Stimulated activated CD8-positive, alpha-beta memory T cell treated with anti-CD3 and anti-CD28 coated beads, Interleukin-4, amount 100 ng/mL, for 24 hours (primary cell): Measurements from ENCODE around the gene FER.
"Not testable (repeated sequence)": the region's sequence is repeated elsewhere in the genome, so short reads cannot be mapped to it uniquely, and the experiment has no call there.

ENCODE experiments used
- DNase-seq: peaks from one replicate; pipeline ENCODE4 v3.0.0-alpha.2; 2020; ENCODE audit warnings: low read depth

The FER gene

DNA sequence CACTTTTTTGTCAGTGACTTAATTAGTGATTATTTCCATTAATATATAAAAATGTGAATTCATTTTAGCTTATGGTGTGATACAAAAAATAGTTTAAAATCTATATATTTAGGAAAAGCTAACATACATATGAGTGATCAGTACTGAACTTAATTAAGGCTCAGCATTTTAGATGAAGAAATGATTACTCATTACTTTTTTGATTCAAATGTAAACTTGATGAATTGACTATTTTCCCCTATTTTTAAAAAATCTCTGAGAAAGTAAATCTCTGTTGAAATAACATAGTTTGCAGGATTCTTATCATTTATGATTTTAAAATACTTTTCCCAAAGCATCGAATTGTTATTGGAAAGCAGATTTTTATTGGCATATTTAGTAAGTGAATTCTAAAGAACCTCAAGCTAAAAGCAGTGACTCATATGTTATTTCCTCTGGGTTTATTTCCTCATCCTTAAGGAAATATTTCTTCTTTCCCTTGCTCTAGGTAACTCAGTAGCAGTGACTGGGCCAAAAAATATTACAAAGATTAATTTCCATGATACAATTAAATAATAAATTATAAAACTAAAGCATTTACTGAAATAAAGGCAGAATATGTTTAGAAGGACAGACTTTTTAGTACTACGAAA is 290.6 kb downstream of the FER start:
- no peak for DNase-seq

DNA sequence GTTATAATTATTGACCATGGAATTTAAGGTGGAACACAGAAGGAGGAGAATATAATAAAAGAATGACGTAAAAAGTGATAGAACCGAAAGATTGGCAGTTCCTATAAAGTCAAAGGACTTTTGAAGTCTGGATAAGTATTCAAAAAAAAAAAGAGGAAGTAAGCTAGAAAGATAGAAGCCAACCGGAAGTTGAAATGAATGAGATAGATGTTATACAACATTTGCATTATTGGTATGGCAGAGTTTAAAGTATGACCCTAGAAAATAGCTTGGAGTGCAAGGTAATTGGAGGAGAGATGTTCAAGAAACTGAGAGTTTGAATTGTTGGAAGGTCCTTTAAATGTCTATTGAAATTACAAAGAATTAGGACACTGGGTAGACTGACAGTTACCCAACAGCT is 293.6 kb downstream of the FER start:
- DNase-seq: no peak

DNA sequence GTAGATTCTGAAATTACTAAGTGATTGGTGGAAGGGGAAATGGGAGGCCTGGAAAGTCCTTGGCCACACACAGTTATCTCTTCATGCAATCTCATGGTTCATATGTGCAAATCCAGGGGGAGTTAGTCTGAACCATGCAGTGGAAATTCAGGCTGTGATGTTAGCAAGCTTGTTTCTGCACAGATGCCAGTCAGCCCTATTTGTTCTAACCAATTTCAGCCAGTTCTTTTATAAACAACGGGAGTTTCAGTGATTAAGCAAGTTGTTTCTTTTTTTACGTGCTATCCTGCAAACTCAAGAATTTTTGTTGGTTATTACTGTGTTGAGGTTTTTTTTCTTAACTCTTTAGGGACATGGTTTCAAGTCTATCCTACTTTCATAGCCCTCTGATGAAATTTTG is 298.0 kb downstream of the FER start:
- no peak for DNase-seq

DNA sequence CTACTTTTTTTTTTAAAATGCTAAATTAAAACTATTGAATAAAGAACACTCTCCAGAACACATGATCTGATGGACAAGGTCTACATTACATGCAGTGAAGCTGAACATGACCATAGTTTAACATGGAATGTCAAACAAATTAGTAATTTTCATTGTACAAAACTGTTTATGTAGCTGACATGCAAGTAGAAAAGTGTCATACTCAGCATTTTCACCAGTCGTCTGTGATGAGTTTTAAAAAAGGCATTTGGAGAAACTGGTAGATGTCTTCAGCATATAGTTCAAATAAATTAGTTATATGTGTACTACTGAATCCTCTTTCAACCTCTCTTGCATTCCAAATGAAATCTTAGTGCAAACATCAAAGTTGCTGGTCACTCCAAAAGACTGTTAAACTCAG is 301.9 kb downstream of the FER start:
- DNase-seq: no peak

DNA sequence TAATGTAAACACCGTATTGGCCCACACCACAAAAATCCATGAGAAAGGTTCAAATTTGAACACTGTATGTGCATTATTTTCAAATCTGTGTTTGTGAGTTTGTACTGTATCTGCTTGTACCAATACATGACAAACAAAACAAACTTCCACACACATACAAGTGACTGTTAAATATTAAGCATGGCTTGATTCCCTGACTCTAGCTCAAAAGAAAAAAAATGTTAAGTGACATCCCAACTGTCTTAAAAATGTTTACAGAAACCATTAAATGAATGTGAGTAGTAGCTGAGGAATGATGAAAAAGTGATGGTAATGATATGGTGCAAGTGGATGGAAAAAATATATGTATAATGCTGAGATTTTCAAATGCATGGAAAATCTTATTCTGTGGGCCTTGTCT is 302.6 kb downstream of the FER start:
- DNase-seq: not testable (repeated sequence)

DNA sequence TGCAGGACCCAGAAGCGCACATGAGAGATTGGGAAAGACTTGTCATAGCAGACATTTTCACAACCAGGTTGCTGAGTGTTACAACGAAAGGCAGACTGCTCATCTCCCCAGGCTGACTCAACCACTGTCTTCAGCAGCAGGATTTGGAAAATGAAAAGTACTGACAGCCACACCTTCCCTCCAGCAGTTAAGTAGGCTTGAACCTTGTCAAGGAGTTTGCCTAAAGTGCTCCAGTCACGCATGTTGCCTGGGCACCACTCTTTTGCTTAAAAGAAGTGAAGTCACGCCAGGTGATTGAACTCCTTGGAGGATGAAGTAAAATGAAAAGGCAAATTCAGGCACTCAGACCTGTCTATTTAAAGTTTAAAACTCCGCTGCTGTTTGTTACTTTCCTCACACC is 304.5 kb downstream of the FER start:
- DNase-seq: not testable (repeated sequence)

DNA sequence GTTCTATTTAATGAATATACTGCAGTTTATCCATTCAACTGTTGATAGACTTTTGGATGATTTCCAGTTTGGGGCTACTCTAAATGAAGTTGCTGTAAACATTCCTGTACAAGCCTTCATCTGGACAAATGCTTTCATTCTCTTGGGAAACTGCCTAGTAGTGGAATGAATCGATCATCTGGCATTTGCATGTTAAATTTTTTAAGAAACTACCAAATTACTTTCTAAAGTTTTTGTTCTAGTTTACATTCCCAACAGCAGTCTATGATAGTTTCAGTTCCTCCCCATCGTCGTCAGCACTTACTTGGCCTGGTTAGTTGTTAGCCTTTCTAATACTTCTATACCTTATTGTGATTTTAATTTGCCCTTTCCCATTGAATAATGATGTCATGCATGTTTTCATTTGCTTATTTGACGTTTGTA is 306.3 kb downstream of the FER start:
- no peak for DNase-seq

DNA sequence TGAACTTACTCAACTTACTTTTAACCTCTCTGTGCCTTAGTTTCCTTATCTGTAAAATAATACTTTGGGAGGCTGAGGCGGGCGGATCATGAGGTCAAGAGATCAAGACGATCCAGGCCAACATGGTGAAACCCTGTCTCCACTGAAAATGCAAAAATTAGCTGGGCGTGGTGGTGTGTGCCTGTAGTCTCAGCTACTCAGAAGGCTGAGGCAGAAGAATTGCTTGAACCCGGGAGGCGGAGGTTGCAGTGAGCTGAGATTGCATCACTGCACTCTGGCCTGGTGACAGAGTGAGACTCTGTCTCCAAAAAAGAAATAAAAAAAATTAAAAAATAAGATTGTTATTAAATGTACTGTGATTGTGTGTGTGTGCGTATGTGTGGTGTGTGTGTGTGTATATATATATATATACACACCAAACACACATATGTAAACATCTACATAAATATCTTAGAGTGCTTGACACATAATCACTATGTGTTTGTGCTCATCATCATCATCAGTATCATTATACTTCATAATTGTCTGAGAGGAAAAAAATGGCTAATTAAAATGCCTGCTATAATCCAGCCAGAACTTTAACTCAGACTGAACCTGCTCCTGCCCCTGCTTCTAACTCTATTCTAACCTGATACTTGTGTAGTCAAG is 312.8 kb downstream of the FER start:
- no peak for DNase-seq

DNA sequence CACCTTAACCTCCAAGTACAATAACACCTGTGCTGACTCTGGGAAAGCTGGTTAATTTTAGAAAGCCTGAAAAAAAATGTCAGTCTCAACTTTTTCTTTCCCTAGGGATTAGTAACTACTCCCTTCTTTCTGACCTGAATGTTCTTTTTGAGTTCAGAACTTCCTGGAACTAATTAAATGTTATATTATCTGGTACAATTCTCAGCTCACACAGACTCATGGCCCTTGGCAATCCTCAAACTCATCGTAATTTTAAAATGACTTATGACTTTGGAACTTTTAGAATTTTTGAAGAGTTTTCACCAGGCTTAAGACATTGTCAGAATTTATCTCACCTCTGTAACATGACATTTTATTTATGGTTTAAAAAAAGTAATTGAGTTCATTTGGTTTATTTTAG is 315.0 kb downstream of the FER start:
- DNase-seq: no peak

DNA sequence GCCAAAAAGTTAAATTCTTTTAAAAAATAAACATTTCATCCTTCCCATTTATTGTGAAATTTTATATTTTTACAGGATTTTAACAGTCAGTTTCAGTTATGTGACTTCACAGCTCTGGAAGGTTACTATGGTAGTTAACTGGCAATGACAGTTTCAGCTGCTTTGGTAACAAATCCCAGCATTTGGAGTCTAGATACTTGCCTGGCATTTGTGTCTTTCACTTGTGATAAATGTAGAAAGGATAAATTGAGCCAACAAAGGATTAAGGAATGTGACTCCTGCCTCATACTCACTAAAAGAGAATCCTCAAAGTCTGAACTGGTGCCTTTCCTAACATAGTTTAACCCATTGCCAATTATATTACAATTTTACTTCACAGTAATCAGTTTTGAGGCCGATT is 315.5 kb downstream of the FER start:
- DNase-seq: no peak

DNA sequence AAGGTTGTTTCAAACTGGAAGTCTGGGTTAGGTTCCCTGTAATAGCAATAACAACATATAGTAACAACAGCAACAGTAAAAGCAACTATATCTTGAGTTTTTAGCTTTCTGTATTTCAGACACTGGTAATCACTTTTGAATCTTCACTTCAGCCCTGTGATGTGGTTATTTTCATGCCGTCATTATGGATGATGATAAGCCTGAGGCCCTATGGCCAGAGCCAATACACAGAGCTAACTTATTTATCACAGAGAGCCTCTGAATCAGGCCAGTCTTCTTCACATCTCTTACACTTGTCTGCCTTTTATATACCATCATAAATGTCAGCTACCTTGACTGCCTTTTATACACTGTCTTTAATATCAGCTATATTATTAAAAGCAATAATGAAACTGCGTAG is 329.0 kb downstream of the FER start:
- DNase-seq: no peak

DNA sequence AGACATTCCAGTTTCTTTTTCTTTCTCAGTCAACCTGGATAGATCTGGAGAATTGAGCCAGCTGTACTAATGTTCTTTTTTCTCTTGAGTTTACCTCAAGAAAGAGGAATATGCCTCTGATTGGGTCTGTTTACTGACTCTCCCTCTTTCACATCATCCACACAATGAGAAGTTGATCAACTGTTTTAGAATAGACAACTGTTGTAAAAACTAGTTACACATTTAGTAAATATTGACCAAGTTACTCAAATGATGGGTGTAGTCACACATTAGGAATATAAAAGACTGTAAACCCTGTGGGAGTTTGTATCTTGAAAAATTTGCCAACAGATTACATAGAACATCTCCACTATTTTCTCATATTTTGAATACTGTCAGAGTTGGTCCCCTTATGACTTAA is 330.8 kb downstream of the FER start:
- no peak for DNase-seq

DNA sequence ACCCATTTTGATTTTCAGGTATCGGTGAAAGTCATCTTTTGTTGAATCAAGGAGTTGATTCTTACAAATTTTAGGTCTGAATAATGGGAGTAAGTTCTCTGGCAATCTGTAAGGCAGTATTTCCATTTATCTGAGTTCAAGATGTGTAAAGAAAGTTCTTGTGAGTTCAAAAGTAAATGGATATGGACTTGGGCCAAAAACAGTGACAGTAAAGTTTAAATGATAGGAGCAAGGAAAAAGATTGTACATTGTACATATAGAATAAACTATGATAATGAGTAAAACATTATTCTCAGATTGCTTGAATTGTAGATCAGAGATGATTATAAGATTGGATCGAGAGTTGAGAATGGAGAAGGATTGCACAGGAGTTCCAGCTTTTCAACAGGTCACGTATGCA is 332.8 kb downstream of the FER start:
- no peak for DNase-seq

DNA sequence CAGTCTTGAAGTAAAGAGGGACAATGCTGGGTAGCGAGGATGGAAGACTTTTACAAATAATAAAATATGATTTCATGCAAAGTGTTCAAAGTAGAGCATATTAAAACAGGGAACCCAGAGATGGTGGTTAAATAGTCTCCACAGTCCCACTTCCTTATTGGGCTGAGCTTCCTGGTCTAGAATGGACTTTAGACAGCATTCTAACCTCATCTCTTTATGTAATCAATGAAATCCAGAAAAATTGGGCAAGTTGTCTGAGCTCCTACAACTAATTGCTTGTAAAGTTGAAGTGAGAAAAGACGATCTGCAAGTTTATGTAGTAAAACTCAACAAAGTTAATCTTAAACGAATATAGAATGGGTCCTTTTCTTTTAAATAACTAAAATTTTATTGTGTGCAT is 333.2 kb downstream of the FER start:
- no peak for DNase-seq

DNA sequence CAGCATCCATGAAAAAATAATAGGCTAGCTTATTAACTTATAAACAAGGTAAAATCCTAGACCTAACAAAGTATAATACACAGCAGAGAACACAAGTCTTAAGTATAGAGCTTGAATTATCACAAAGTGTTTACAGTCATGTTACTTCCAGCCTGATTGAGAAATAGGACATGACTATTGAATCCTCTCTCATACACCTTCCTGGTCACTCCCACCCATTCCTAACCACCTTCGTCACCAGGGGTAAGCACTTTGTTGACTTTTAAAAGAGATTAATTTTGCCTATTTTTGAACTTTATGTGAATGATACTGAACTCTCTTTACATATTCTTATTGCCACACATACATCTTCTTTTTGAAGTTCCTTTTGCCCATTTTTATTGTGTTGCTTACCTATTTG is 336.2 kb downstream of the FER start:
- no peak for DNase-seq

DNA sequence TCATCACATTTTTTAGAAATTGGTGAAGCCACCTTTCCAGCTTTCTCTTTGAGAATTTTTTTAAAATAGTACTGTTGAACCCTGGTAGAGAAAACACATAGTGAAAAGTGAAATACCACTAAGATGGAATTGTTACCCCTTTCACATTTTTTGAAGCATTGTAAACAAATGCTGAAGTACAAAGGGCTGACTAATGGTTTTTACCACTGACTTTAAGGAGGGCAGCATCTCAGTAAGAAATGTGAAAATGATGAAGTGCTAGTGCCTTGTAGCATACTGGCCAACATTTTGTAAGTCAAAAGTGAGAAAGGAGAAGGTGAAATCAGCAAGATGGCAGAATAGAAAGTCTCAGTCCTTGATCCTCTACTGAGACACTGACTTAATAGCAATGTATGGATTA is 341.5 kb downstream of the FER start:
- no peak for DNase-seq

DNA sequence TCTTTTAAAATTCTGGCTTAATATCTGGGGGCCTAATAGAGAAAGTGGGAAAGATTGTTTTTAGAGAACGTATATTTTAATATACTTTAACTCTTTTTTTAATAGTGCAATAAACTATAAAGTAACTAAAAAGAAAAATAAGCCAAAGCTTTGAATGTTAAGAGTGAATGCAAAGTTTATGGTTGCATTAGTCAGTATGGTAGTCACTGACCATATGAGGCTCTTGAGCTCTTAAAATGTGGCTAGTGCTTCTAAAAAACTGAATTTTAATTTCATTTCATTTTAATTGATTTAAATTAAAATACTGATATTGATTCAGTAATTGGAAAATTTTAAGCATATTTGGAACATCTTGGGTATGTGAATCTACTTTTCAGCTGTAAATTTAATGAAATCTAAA is 351.4 kb downstream of the FER start:
- no peak for DNase-seq

DNA sequence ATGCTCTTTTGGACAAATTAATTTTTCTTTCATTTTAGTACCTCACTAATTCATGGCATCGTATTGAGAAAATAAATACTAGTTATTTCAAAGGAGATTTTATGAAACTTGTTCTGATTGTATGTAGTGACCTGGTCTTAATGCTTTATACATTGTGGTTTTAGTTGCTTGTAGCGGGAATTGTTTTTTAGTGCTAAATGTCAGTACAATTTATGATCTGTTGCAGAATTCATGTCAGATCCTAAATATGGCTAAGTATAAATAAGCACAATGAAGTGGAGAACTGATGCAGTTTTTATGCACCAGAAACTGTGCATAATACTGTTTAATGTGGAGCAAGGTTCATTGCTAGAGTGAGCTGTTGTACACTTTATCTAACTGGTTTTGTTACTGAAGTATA is 353.3 kb downstream of the FER start:
- no peak for DNase-seq

DNA sequence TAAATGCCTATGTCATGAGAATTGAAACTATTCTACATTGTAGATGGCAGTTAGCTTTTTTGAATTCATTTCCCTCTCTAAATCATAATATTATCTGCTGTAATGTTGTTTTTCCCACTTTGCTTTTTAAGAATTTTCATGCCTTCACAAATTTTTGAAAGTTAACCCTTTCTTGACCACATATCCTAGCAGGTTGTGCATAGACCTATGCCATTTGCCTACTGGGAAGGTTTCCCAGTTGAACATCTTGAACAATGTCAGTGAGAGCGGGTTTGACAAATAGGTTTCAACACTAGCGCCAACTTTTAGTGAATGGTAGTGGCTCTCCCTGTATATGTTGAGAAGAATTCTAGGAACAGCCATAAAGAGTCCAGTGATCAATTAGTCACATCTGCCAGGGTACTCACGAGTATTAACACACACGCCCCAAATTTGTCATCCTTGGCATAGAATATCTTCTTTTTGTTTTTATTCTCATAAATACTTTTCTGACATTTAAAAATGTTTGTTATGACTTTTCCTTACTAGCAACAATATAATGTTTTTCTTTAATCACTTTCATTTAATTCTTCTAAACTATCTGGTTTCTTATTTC is 354.5 kb downstream of the FER start:
- DNase-seq: no peak

DNA sequence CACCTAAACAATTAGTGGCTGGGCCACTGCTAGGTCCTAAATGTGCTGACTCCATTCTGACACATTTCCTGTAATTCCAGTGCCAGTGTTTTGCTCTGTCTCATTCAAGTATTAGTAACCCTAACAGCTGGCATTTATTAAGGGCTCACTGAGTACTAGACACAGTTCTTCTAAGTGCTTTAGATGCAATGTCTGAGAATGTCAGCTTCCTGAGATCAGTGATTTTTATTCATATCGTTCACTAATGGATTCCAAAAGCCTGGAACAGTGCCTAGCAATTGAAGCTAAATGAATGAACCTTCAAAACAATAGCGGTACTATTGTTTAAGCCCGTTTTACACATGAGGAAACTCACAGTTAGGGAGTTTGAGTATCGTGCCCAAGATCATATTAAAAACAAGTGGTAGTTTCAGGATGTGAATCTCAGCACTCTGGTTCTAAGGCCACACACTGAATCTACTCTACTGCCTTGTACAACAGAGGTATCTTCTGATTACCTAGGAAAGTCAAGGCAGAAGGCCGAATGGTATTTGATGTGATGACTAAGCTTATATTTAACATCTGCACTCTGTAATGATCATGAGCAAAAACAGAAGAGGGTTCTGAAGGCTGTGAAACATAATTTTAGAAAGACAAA is 358.1 kb downstream of the FER start:
- no peak for DNase-seq

DNA sequence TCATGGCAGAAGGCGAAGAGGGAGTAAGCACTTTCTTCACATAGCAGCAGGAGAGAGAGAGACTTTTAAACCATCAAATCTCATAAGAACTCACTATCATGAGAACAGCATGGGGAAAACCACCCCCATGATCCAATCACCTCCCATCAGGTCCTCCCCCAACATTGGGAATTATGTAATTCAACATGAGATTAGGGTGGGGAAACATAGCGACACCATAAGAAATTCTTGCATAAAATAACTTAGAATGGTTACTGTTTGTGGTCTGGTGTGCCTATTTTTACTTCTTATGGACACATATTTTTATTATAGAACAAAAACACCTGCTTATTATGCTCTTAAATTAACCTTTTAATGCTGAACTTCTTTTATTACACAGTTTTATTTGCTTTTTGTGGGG is 364.0 kb downstream of the FER start:
- no peak for DNase-seq

DNA sequence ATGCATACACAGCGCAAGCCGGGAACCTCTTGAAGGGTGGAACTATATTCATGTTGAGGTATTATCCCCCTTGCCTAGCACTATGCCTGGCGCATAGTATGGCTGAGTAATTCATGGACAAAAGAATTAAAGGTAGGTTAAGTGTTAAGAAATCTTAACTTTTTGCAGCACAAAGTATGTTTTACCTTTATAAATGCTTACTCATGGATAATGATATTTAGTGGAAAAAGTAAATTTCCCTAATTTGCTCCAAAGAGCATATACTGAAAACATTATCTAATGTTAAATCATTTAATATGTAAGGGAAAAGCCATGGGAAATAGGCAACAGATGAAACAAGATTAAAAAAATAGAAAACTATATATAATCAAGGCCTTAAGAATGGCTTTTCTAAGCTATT is 365.9 kb downstream of the FER start:
- no peak for DNase-seq

DNA sequence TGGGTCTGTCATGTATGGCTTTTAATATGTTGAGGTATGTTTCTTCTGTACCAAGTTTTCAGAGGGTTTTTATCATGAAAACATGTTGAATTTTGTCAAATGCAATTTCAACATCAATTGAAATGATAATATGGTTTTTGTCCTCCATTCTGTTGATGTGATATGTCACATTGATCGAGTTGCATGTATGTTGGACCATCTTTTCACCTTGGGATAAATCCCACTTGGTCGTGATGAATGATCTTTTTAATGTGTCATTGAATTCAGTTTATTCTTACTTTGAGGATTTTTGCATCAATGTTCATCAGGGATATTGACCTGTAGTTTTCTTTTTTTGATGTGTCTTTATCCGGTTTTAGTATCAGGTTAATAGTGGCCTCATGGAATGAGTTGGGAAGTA is 373.5 kb downstream of the FER start:
- no peak for DNase-seq
